ENCODE results near the gene ZFY. TPM values are rescaled to one million over a fixed set of nuclear protein-coding genes. Genes with fewer than 3 reads are reported as not detected.
"Not testable (repeated sequence)": the region's sequence is repeated elsewhere in the genome, so short reads cannot be mapped to it uniquely, and the experiment has no call there.

ZFY gene
- total and polyA plus RNA-seq, 9 donors = 0.18 TPM; not detected in 8

DNA sequence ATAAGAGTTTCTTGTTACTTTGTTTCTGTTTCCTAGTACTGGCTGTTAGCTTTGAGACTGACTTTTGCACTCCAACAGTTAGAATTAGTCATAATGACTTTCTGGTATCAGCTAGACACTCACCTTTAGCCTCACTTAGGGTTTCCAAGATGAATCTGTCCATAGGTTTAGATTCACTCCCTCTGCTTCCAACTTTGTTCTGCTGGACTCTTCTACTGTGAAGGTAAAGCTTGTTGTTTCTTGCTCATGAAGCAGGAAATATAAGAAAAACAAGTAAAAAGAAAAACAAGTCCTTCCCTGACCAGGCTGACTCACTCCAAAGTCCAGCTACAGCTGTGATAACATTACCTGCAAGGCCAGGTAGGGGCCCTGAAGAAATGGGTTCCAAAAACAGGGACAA, 67.0 kb downstream of the ZFY start:
- Histone ChIP-seq H3K4me3 (no peak overlapping the region), H3K9me3 (no peaks in the 10 kb centered on the region), H3K27ac (no peak overlapping the region), H3K4me1 (ENCODE audit: insufficient read depth) (no peaks in the 10 kb centered on the region), H3K36me3 (no peaks in the 10 kb centered on the region), H3K27me3 (no peaks in the 10 kb centered on the region)
- intact Hi-C loops (cut with DNase I) = no loop called here
- DNase-seq = no peak
- TF ChIP-seq, protein P1, sequence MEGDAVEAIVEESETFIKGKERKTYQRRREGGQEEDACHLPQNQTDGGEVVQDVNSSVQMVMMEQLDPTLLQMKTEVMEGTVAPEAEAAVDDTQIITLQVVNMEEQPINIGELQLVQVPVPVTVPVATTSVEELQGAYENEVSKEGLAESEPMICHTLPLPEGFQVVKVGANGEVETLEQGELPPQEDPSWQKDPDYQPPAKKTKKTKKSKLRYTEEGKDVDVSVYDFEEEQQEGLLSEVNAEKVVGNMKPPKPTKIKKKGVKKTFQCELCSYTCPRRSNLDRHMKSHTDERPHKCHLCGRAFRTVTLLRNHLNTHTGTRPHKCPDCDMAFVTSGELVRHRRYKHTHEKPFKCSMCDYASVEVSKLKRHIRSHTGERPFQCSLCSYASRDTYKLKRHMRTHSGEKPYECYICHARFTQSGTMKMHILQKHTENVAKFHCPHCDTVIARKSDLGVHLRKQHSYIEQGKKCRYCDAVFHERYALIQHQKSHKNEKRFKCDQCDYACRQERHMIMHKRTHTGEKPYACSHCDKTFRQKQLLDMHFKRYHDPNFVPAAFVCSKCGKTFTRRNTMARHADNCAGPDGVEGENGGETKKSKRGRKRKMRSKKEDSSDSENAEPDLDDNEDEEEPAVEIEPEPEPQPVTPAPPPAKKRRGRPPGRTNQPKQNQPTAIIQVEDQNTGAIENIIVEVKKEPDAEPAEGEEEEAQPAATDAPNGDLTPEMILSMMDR (IDR thresholded peaks at IDR 0.05) = no peak
- TF ChIP-seq POLR2A (IDR thresholded peaks at IDR 0.05) (no peak), EP300 (IDR thresholded peaks at IDR 0.05) (no peak)

DNA sequence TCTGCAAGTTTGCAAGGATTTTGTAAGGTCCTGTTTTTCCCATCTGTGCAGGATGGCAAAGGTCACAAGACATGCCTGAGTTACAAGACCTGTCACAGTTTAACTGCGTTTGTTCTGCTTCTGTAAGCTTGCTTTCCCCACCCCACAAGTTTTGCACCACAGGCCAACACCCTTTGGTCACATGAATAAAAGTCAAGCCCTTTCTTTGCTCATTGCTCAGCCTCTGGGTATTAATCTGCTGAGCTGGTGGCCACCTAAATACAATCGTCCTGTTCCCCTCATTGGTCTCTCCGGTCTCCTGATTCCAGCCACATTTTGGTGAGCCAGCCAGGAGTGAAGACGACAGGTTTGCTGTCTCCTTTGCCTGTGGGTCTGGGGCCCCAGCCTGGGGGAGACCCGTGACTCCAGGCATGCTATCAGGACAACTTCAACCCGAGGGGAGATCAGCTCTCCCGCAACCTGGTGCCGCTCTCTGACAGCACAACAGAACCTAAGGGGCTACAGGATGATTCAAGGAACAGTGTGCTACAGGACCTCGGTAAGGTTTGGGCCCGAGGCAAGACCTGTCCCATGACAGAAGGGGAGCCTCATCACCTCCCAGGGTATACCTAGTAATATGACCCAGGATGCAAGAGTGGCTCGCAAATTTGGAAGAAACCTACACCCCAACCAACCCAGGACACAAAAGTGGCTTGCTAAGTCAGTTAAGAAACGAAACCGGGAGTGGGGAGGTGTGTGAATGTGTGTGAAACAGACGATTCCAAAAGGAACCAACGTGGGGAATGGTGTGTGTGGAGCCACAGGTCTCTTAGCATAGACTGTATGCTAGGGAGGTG, 67.7 kb downstream of the ZFY start:
- Histone ChIP-seq H3K4me3 (no peak overlapping the region), H3K9me3 (no peaks in the 10 kb centered on the region), H3K27ac (no peak overlapping the region), H3K27me3 (no peaks in the 10 kb centered on the region), H3K4me1 (ENCODE audit: insufficient read depth) (no peaks in the 10 kb centered on the region), H3K36me3 (no peaks in the 10 kb centered on the region)
- TF ChIP-seq EP300 (IDR thresholded peaks at IDR 0.05) = no peak
- TF ChIP-seq POLR2A (IDR thresholded peaks at IDR 0.05) = no peak
- TF ChIP-seq, protein P1 (IDR thresholded peaks at IDR 0.05) = no peak
- intact Hi-C loops (cut with DNase I) = no loop called here
- DNase-seq = no peak
- WGBS, 3 donors = no CpG with 5 or more reads among the region's 15 CpGs

DNA sequence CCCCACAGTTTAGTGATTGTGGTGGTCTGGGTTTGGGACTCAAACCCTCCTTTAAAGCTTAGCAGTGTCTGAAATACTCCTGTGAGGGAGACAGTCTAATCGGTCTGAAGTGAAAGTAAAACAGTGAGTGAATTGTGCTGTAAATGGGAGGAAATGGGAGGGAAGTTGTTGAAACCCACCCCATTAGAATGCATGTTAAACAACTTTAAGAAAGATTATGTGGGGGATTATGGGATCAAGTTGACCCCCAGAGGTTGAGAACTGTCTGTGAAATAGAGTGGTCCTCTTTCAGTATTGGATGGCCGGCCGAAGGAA, 68.3 kb downstream of the ZFY start:
- Histone ChIP-seq H3K27ac (no peak overlapping the region), H3K4me3 (no peak overlapping the region), H3K36me3 (no peaks in the 10 kb centered on the region), H3K9me3 (no peaks in the 10 kb centered on the region), H3K4me1 (ENCODE audit: insufficient read depth) (no peaks in the 10 kb centered on the region), H3K27me3 (no peaks in the 10 kb centered on the region)
- intact Hi-C loops (cut with DNase I) = no loop called here
- TF ChIP-seq EP300 (IDR thresholded peaks at IDR 0.05) (no peak), POLR2A (IDR thresholded peaks at IDR 0.05) (no peak)
- TF ChIP-seq, protein P1 (IDR thresholded peaks at IDR 0.05) = no peak
- no peak for DNase-seq
- WGBS, 3 donors = no CpG with 5 or more reads among the region's 3 CpGs

DNA sequence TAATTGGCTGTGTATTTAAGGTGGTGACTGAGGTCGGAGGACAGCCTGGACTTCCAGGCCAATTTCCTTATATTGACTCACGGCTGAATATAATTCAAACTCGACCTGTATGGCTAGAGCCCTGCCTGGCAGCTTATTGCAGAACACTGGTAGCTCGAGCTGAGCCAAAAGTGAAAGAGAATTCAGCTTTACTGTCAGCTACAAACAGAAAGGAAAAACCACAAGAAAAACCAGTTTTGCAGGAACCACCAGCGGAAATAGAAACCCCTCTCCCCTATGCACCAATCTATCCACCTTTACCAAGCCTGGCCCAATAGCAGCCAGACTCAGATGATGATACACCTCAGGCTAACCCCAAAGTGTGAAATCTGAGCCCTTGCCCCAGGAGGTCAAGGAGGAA, 68.7 kb downstream of the ZFY start:
- H3K4me1 ChIP-seq (ENCODE audit: insufficient read depth) = no peaks in the 10 kb centered on the region
- intact Hi-C loops (cut with DNase I) = no loop called here
- no peaks in the 10 kb centered on the region for H3K27me3 ChIP-seq
- H3K4me3 ChIP-seq = no peak overlapping the region
- H3K9me3 ChIP-seq = no peaks in the 10 kb centered on the region
- TF ChIP-seq POLR2A (IDR thresholded peaks at IDR 0.05) (no peak), EP300 (IDR thresholded peaks at IDR 0.05) (no peak)
- TF ChIP-seq, protein P1 (IDR thresholded peaks at IDR 0.05) = no peak
- H3K36me3 ChIP-seq = no peaks in the 10 kb centered on the region
- no peak for DNase-seq
- no CpG with 5 or more reads among the region's 5 CpGs for WGBS, 3 donors
- no peak overlapping the region for H3K27ac ChIP-seq

DNA sequence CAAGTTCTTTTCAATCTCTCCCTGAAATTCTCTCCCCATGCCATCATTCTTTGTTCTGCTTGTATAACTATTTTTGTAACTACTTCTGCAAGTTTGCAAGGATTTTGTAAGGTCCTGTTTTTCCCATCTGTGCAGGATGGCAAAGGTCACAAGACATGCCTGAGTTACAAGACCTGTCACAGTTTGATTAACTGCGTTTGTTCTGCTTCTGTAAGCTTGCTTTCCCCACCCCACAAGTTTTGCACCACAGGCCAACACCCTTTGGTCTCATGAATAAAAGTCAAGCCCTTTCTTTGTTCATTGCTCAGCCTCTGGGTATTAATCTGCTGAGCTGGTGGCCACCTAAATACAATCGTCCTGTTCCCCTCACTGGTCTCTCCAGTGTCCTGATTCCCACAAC, 70.8 kb downstream of the ZFY start:
- H3K27ac ChIP-seq; H3K36me3 ChIP-seq; H3K4me3 ChIP-seq; H3K9me3 ChIP-seq; H3K4me1 ChIP-seq (ENCODE audit: insufficient read depth); H3K27me3 ChIP-seq; intact Hi-C loops (cut with DNase I); DNase-seq: not testable (repeated sequence)
- WGBS, 3 donors = no CpG with 5 or more reads among the region's 2 CpGs
